Heart left ventricle (tissue), 16 donors: ENCODE data around the gene RHBDF2. TPM values are rescaled to one million over a fixed set of nuclear protein-coding genes. Genes with fewer than 3 reads are reported as not detected.

Experiments
- ATAC-seq, 4 donors: fragments of 200-7000 bp; cut with Tn5 transposase; one replicate each; pipeline ENCODE4 v1.9.1; 2020 to 2022; ENCODE audit warnings: moderate library complexity in 4 of 4, mild to moderate bottlenecking in 3 of 4, moderate number of reproducible peaks in 1 of 4
- DNase-seq, 5 donors: peaks; one replicate each; pipeline ENCODE4 v3.0.0-alpha.2; 2020
- H3K27ac ChIP-seq, 12 donors: fragments of 200-600 bp; sonication (generic) in 4 of 12; one replicate each; pipeline versions ENCODE4 v1.5.0 to v1.8.0; 2016 to 2022; ENCODE audit warnings: mild to moderate bottlenecking in 2 of 12
- H3K27me3 ChIP-seq, 9 donors: fragments of 200-600 bp; sonication (generic) in 2 of 9; one replicate each; pipeline versions ENCODE4 v1.5.1 to v1.8.0; 2016 to 2022; ENCODE audit warnings: mild to moderate bottlenecking in 3 of 9
- H3K36me3 ChIP-seq, 9 donors: fragments of 200-600 bp; sonication (generic) in 2 of 9; one replicate each; pipeline versions ENCODE4 v1.5.0 to v1.8.0; 2018 to 2022; ENCODE audit warnings: mild to moderate bottlenecking in 2 of 9
- H3K4me1 ChIP-seq, 12 donors: fragments of 200-600 bp; sonication (generic) in 4 of 12; one replicate each; pipeline versions ENCODE4 v1.5.0 to v1.8.0; 2016 to 2022; ENCODE audit warnings: mild to moderate bottlenecking in 3 of 12
- H3K4me3 ChIP-seq, 12 donors: fragments of 200-600 bp; sonication (generic) in 4 of 12; one replicate each; pipeline versions ENCODE4 v1.5.0 to v1.8.0; 2017 to 2022; ENCODE audit warnings: mild to moderate bottlenecking in 9 of 12, moderate library complexity in 4 of 12
- H3K9me3 ChIP-seq, 12 donors: fragments of 200-600 bp; sonication (generic) in 4 of 12; one replicate each; pipeline versions ENCODE4 v1.5.0 to v1.8.0; 2016 to 2022; ENCODE audit warnings: mild to moderate bottlenecking in 1 of 12
- CTCF ChIP-seq, 12 donors: fragments of 200-600 bp; sonication (generic) in 4 of 12; IDR thresholded peaks; one replicate each; pipeline versions ENCODE4 v1.5.0 to v1.8.0; 2018 to 2022; ENCODE audit warnings: antibody characterized with exemption in 12 of 12, mild to moderate bottlenecking in 5 of 12
- POLR2A ChIP-seq, 2 donors: fragments of 450-650 bp; IDR thresholded peaks; one replicate each; pipeline ENCODE4 v1.6.1; 2017; ENCODE audit warnings: antibody characterized with exemption in 2 of 2, mild to moderate bottlenecking in 2 of 2, moderate library complexity in 2 of 2
- WGBS, 4 donors: extraction: QIAGEN DNeasy Blood & Tissue Kit in 2 of 4; methylation state at CpG; one replicate each; pipeline versions ENCODE4 v1.1.5 to v1.1.7; 2013 to 2018; 5-methylcytosine and 5-hydroxymethylcytosine counted together
- intact Hi-C, 10 donors: fragments of 100-400 bp; cut with DNase I; formaldehyde crosslinking; loops; one replicate each; pipeline versions ENCODE4 v1.11.1 to v1.14.2; 2022
- polyA plus RNA-seq, 2 donors: library from polyadenylated mRNA; stranded (reverse); fragments of 200-250 nt; gene quantifications; one replicate each; pipeline ENCODE4 v1.2.3, GENCODE V29; 2013
- total RNA-seq, 9 donors: library from RNA; depleted of rRNA in 2 of 9; stranded (reverse); fragments of >200 nt in 2 of 9; fragmentation: NEBNext Ultra II Directional in 3 of 9; extraction: Animal tissue kit (Norgen Biotek cat#: 25700) in 3 of 9; gene quantifications; one replicate each; pipeline versions ENCODE4 v1.1.0 to v1.2.4, GENCODE V29; 2016 to 2023
- donor health status: ischemic (EF 13 %, LVEDD 7.1; RV severe dilation, severe dysfunction).
- donor health status: healthy with polysubstance abuse.
- donor health status: DM: no; HTN: yes; CAD: no.
- donor health status: DM: no; HTN: no; CAD: no.
- donor health status: ischemic (EF 25% LVEDD 6.9; RV normal size, moderate dysfunction).
- donor health status: ischemic (EF 25% LVEDD 5.7; RV mildly dilated, moderate dysfunction).
- donor health status: healthy.
- donor health status: DM: yes; HTN: yes; CAD: no.
- donor health status: ischemic (EF 35%, LVEDD 5.7; RV mildly dilated, moderate dysfunction).
- donor health status: nonischemic (EF 11% LVEDD 7.7; RV severe dilation, severe dysfunction).
- donor health status: DM: yes; HTN: yes; CAD: no.
- donor health status: PGD.
- donor health status: ischemic (EF 29% LVEDD 5.4; RV normal size, mild dysfunction).
- donor health status: nonischemic (EF 23%, LVEDD 6.1; RV moderate dilation, normal function).

Gene RHBDF2
- total and polyA plus RNA-seq, 11 donors = 6.3 to 49.4 (median 14.1) TPM

GRCh38 chr17:76487451-76488192, 13.6 kb downstream of the RHBDF2 start:
- WGBS, 4 donors = 95 to 97% (median 97%) methylated on average over 22 of the region's 22 CpGs
- Histone ChIP-seq H3K27me3 (no peaks in the 10 kb centered on the region), H3K27ac (no peak overlapping the region), H3K4me1 (peaks cover 0 to 87% (median 13%) of the 10 kb centered on the region in 12 donors), H3K9me3 (no peaks in the 10 kb centered on the region), H3K36me3 (peaks cover 0 to 5% (median 0%) of the 10 kb centered on the region in 9 donors), H3K4me3 (no peak overlapping the region)
- no peak for DNase-seq
- no peak for ATAC-seq
- intact Hi-C loops = no loop called here
- TF ChIP-seq POLR2A (IDR thresholded peaks at IDR 0.05) (no peak), CTCF (IDR thresholded peaks at IDR 0.05) (no peak)

GRCh38 chr17:76485569-76485968, 15.7 kb downstream of the RHBDF2 start:
- DNase-seq = peak in 2 of 5 donors; percentile 64 to 73
- peaks cover 0 to 85% (median 6%) of the 10 kb centered on the region in 12 donors for H3K4me1 ChIP-seq

GRCh38 chr17:76484228-76484725, 16.9 kb downstream of the RHBDF2 start:
- intact Hi-C loops = loop anchor here in 2 of 10 donors (2.0 kb wide), 1 partner anchor 17 kb away; the partner anchor contains the start of gene RHBDF2 (in 2 of the 2)
- ATAC-seq (no peak), DNase-seq (no peak)
- Histone ChIP-seq H3K9me3 (no peaks in the 10 kb centered on the region), H3K36me3 (peaks cover 0 to 20% (median 0%) of the 10 kb centered on the region in 9 donors), H3K4me3 (no peak overlapping the region), H3K4me1 (peaks cover 0 to 78% (median 4%) of the 10 kb centered on the region in 12 donors), H3K27me3 (no peaks in the 10 kb centered on the region), H3K27ac (peak overlapping the region in 3 of 12 donors; percentile 41 to 79 (median 63))
- WGBS, 4 donors = 88 to 89% (median 88%) methylated on average over 11 of the region's 11 CpGs
- TF ChIP-seq POLR2A (IDR thresholded peaks at IDR 0.05) = no peak
- no peak for TF ChIP-seq CTCF (IDR thresholded peaks at IDR 0.05)

More at GRCh38 chr17:76485569-76485968, 15.7 kb downstream of the RHBDF2 start:
- 24 to 45% (median 37%) methylated on average over 11 of the region's 11 CpGs for WGBS, 4 donors
- TF ChIP-seq CTCF (IDR thresholded peaks at IDR 0.05) = no peak
- no peak for TF ChIP-seq POLR2A (IDR thresholded peaks at IDR 0.05)
- no peaks in the 10 kb centered on the region for H3K27me3 ChIP-seq
- ATAC-seq = peak; percentile 70 to 81 (median 72)
- peaks cover 0 to 13% (median 0%) of the 10 kb centered on the region in 9 donors for H3K36me3 ChIP-seq
- peak overlapping the region in 8 of 12 donors; percentile 30 to 79 (median 62) for H3K27ac ChIP-seq
- intact Hi-C loops = loop anchor here in 3 of 10 donors (1.0 to 2.0 kb wide), 2 partner anchors 13 to 15 kb away; partner anchors contain the start of gene RHBDF2 (in 2 of the 3)
- no peak overlapping the region for H3K4me3 ChIP-seq
- no peaks in the 10 kb centered on the region for H3K9me3 ChIP-seq

- peaks cover 0 to 58% (median 4%) of the 10 kb centered on the region in 12 donors for H3K4me1 ChIP-seq
- H3K27ac ChIP-seq = peak overlapping the region in 2 of 12 donors; percentile 26 to 69
- no peak overlapping the region for H3K4me3 ChIP-seq
- ATAC-seq (peak; percentile 6 to 63 (median 34)), DNase-seq (no peak)
- no peak for TF ChIP-seq CTCF (IDR thresholded peaks at IDR 0.05)
- TF ChIP-seq POLR2A (IDR thresholded peaks at IDR 0.05) = no peak
- peaks cover 0 to 45% (median 0%) of the 10 kb centered on the region in 9 donors for H3K36me3 ChIP-seq
- H3K9me3 ChIP-seq = no peaks in the 10 kb centered on the region
- intact Hi-C loops = no loop called here
- WGBS, 4 donors = 66 to 82% (median 76%) methylated on average over 19 to 21 of the region's 21 CpGs
- H3K27me3 ChIP-seq = no peaks in the 10 kb centered on the region
Measured at GRCh38 chr17:76481071-76481655, 20.1 kb downstream of the RHBDF2 start.
